Measurements from ENCODE around the gene NHLH2. TPM values are rescaled to one million over a fixed set of nuclear protein-coding genes. Genes with fewer than 3 reads are reported as not detected.

The NHLH2 gene
- polyA plus RNA-seq, 2 of the 4 experiments (the other 2 are of a cell fraction), result not detected

DNA sequence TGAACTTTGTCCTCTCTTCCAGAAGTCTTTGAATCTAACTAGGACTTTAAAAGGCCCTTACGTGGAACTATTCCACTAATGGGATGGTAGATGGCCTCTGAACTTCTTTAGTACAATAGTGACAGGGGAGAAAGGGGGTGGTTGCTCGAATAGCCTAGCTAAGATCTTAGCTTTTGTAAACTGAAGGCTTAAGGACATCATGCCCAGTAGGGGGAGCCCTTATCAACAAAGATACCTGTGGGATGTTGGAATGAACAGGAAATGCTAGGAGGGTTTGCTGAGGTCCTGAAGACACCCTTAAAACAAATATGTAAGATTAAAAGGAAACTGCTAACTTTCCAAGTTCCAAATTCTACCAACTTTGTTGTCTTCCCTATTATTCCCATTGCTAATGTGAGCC is 33.2 kb downstream of the NHLH2 start:
- H3K4me3 ChIP-seq, result no peak overlapping the region
- TF ChIP-seq RAD21 (conservative IDR thresholded peaks at IDR 0.05 in 1 of 2, IDR thresholded peaks at IDR 0.05 in 1 of 2) (peak; percentile 52), SMC3 (IDR thresholded peaks at IDR 0.05) (peak; percentile 63; the same call in 2 of the 3 replicates), FOSL2 (IDR thresholded peaks at IDR 0.05) (no peak), FOSL2 (CRISPR knock-in tag; IDR thresholded peaks at IDR 0.05) (no peak)
- TF ChIP-seq, protein P1, sequence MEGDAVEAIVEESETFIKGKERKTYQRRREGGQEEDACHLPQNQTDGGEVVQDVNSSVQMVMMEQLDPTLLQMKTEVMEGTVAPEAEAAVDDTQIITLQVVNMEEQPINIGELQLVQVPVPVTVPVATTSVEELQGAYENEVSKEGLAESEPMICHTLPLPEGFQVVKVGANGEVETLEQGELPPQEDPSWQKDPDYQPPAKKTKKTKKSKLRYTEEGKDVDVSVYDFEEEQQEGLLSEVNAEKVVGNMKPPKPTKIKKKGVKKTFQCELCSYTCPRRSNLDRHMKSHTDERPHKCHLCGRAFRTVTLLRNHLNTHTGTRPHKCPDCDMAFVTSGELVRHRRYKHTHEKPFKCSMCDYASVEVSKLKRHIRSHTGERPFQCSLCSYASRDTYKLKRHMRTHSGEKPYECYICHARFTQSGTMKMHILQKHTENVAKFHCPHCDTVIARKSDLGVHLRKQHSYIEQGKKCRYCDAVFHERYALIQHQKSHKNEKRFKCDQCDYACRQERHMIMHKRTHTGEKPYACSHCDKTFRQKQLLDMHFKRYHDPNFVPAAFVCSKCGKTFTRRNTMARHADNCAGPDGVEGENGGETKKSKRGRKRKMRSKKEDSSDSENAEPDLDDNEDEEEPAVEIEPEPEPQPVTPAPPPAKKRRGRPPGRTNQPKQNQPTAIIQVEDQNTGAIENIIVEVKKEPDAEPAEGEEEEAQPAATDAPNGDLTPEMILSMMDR (IDR thresholded peaks at IDR 0.05), result peak; percentile 56
- no peaks in the 10 kb centered on the region for H3K9me3 ChIP-seq
- ChIA-PET POLR2A (no interaction called here), CTCF (interaction anchor here (0.5 to 2.2 kb wide), 6 partner anchors 15 to 331 kb away, joined by 3 to 11 read pairs (median 4); no protein-coding TSS in a partner anchor)
- ATAC-seq (peak; percentile 64 to 78; a peak in 5 of 6 replicates), DNase-seq (ENCODE audit: low read depth in 1 of 2, low spot score in 1 of 2) (peak; percentile 29 to 67), FAIRE-seq (no peak)
- H3K4me2 ChIP-seq, result no peak overlapping the region
- H3K27ac ChIP-seq, result no peak overlapping the region
- WGBS (ENCODE audit: missing lambda C conversion rate), result 0% methylated on average over 2 of the region's 2 CpGs
- H3K4me1 ChIP-seq, result no peaks in the 10 kb centered on the region

DNA sequence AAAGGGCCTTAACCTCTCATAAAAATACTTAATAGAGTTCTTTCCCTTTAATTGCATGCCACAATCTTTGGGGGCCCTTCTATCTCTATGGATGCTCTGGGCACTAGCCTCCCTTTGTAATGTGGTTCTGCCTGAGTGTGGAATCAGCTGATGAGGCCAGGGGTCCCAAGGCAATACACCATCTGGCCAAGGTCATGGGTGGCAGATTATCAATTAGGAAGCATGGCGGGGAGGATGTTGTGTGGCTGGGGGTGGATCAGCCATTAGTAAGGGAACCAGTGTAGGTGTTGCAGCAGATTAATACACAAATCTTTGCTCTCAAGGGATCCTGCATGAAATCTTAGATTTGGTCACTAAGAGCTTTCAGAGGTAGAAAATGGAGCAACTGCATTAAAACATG is 35.3 kb downstream of the NHLH2 start:
- ATAC-seq, result no peak
- FAIRE-seq, result no peak
- TF ChIP-seq ZFP36 (IDR thresholded peaks at IDR 0.05; ENCODE audit: borderline replicate concordance, partially characterized antibody) (no peak), GATA3 (IDR thresholded peaks at IDR 0.05; ENCODE audit: borderline replicate concordance) (no peak), HDAC2 (IDR thresholded peaks at IDR 0.05) (no peak), POLR2AphosphoS2 (conservative IDR thresholded peaks at IDR 0.05; ENCODE audit: low read length) (no peak), RCOR1 (IDR thresholded peaks at IDR 0.05; ENCODE audit: low read depth, low read length) (no peak), RNF2 (IDR thresholded peaks at IDR 0.05; ENCODE audit: borderline replicate concordance, low read depth) (no peak), HEYL (CRISPR knock-in tag; IDR thresholded peaks at IDR 0.05) (no peak), BHLHE40 (IDR thresholded peaks at IDR 0.05; ENCODE audit: low read depth, low read length) (no peak), NFE2L2 (conservative IDR thresholded peaks at IDR 0.05; ENCODE audit: low read length) (no peak), KDM5A (IDR thresholded peaks at IDR 0.05) (no peak), CHD4 (IDR thresholded peaks at IDR 0.05; ENCODE audit: borderline replicate concordance) (no peak), HOXA7 (CRISPR knock-in tag; IDR thresholded peaks at IDR 0.05) (no peak)
- TF ChIP-seq, protein P2, sequence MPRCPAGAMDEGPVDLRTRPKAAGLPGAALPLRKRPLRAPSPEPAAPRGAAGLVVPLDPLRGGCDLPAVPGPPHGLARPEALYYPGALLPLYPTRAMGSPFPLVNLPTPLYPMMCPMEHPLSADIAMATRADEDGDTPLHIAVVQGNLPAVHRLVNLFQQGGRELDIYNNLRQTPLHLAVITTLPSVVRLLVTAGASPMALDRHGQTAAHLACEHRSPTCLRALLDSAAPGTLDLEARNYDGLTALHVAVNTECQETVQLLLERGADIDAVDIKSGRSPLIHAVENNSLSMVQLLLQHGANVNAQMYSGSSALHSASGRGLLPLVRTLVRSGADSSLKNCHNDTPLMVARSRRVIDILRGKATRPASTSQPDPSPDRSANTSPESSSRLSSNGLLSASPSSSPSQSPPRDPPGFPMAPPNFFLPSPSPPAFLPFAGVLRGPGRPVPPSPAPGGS (IDR thresholded peaks at IDR 0.05), result no peak
- TF ChIP-seq, protein P3, sequence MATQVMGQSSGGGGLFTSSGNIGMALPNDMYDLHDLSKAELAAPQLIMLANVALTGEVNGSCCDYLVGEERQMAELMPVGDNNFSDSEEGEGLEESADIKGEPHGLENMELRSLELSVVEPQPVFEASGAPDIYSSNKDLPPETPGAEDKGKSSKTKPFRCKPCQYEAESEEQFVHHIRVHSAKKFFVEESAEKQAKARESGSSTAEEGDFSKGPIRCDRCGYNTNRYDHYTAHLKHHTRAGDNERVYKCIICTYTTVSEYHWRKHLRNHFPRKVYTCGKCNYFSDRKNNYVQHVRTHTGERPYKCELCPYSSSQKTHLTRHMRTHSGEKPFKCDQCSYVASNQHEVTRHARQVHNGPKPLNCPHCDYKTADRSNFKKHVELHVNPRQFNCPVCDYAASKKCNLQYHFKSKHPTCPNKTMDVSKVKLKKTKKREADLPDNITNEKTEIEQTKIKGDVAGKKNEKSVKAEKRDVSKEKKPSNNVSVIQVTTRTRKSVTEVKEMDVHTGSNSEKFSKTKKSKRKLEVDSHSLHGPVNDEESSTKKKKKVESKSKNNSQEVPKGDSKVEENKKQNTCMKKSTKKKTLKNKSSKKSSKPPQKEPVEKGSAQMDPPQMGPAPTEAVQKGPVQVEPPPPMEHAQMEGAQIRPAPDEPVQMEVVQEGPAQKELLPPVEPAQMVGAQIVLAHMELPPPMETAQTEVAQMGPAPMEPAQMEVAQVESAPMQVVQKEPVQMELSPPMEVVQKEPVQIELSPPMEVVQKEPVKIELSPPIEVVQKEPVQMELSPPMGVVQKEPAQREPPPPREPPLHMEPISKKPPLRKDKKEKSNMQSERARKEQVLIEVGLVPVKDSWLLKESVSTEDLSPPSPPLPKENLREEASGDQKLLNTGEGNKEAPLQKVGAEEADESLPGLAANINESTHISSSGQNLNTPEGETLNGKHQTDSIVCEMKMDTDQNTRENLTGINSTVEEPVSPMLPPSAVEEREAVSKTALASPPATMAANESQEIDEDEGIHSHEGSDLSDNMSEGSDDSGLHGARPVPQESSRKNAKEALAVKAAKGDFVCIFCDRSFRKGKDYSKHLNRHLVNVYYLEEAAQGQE (IDR thresholded peaks at IDR 0.05), result no peak
- TF ChIP-seq, protein P4, sequence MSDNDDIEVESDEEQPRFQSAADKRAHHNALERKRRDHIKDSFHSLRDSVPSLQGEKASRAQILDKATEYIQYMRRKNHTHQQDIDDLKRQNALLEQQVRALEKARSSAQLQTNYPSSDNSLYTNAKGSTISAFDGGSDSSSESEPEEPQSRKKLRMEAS (IDR thresholded peaks at IDR 0.05), result no peak
- TF ChIP-seq, protein P5, sequence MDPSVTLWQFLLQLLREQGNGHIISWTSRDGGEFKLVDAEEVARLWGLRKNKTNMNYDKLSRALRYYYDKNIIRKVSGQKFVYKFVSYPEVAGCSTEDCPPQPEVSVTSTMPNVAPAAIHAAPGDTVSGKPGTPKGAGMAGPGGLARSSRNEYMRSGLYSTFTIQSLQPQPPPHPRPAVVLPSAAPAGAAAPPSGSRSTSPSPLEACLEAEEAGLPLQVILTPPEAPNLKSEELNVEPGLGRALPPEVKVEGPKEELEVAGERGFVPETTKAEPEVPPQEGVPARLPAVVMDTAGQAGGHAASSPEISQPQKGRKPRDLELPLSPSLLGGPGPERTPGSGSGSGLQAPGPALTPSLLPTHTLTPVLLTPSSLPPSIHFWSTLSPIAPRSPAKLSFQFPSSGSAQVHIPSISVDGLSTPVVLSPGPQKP (IDR thresholded peaks at IDR 0.05; ENCODE audit: low read depth, low read length), result no peak
- Histone ChIP-seq H3K27ac (no peak overlapping the region), H3K4me2 (no peak overlapping the region), H3K9me3 (no peaks in the 10 kb centered on the region), H3K4me3 (no peak overlapping the region), H3K4me1 (no peaks in the 10 kb centered on the region)
- ChIA-PET POLR2A (no interaction called here), CTCF (no interaction called here)
- WGBS (ENCODE audit: missing lambda C conversion rate), result 14% methylated on average over 1 of the region's 1 CpG
- no peak for DNase-seq (ENCODE audit: low read depth in 1 of 2, low spot score in 1 of 2)

Measured in A549 (cell line).